ENCODE data around the gene RPA1.

GRCh38 chr17:1940810-1941185 lies 111.0 kb downstream of the RPA1 start:
- TF ChIP-seq ZNF274 (IDR thresholded peaks at IDR 0.05; ENCODE audit: borderline replicate concordance, extremely low read depth, low read length) (no peak), HDAC2 (IDR thresholded peaks at IDR 0.05; ENCODE audit: borderline replicate concordance in 1 of 2, low read depth in 2 of 2, low read length in 2 of 2) (no peak), ATF3 (IDR thresholded peaks at IDR 0.05; ENCODE audit: insufficient read depth, low read depth, low read length) (no peak), POLR2A (IDR thresholded peaks at IDR 0.05; ENCODE audit: control extremely low read depth in 1 of 2, low read depth in 2 of 2, low read length in 2 of 2) (no peak), USF2 (IDR thresholded peaks at IDR 0.05; ENCODE audit: low read length) (no peak)

Data from H1 (cell line).